T-helper 22 cell (primary cell): ENCODE measurements around the gene INSIG2.

Source experiments
- DNase-seq: peaks from one replicate; pipeline ENCODE4 v3.0.0-alpha.2; 2020; ENCODE audit warnings: low read depth

Gene INSIG2

GRCh38 chr2:118088051-118089024, at the start of gene INSIG2:
Gene INSIG2, plus strand, starts transcription at chr2:118088471. Its CDS starts 8,086 bp downstream, at chr2:118096557.
- peak; percentile 79 for DNase-seq

DNA sequence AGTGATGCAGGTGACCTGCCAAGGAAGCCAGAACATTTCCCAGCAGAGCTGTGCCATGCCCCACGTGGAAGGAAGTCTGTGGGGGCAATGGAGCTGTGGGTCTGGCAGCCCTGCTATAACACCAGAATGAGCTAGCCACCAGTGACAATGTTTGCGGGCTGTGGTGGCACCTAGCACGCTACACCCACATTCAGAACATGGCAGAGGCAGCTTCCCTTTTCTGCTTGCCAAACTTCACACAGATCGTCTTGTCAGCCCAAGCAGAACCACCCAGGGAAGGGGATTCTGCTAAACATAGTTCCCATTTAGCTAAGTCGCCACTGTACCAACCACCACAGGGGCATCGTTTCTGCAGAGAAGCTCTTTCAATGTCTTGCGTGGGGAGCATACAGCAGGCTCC, 47.4 kb upstream of the INSIG2 start:
- no peak for DNase-seq

DNA sequence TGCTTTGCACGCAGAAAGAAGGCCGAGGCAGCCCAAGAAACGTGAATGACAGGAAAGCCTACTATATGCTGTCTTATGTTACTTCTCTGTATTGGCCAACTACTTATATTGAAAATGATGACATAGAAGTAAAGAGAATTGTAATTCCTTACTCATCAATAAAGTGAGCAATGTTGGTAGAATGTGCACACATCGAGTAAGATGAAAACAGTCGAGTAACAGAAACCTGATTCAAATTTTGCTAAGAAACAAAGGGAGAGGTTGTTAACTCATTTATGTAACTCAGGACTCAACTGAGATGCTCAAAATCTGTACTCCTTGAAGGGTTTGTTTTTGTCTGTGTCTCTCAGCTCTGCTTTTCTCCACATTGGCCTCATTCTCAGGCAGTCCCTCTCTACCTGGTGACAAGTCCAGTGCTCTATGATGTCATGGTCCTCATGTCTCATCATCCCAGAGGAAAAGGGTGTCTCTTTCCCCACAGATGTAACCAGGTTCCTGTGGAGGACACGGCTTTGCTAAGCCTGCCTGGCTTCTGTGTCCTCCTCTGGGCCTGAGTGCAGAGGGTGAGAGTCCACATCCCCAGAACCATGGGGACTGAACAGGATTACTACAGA, 44.1 kb upstream of the INSIG2 start:
- DNase-seq, result no peak

DNA sequence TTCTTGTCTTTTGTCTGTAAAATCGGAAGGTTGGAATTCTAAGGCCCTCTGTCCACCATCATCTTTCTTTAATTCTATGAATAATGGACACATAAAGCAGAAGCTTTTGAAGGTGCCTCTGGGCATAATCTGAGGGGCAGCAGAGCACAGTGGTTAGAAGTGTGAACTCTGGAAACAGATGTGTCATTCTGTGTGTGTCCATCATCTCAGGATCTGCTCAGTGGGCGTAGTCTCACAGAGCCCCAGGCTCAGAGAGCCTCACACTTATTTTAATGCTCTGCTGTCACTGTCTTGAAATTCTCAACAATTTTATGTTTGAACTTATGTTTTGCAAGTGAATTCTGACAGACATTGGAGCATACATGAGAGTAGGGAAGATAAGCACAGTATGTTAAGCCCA, 43.4 kb upstream of the INSIG2 start:
- DNase-seq, result no peak

GRCh38 chr2:118045286-118045685, 43.0 kb upstream of the INSIG2 start:
- DNase-seq, result no peak

- DNase-seq, result no peak
Measured at GRCh38 chr2:118046634-118047210, 41.5 kb upstream of the INSIG2 start.

- no peak for DNase-seq
Measured at GRCh38 chr2:118047380-118047826, 40.9 kb upstream of the INSIG2 start.

GRCh38 chr2:118048401-118048800, 39.9 kb upstream of the INSIG2 start:
- no peak for DNase-seq

GRCh38 chr2:118049140-118049815, 39.0 kb upstream of the INSIG2 start:
- DNase-seq, result no peak

DNA sequence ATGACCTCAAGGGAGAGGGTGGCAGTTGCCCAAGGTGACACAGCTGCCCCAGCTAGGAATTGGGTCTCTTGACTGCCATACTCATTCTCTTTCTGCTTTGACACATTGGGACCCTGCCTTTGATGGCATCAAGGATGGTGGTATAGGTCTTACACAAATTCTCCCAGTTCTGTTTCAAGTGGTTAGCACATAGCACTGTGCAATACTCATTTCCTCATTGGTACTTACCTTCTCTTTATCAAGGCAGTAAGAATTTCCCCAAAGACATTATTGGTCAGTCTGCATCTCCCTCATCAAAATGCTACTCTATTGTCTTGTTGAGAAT, 38.5 kb upstream of the INSIG2 start:
- DNase-seq, result no peak

DNA sequence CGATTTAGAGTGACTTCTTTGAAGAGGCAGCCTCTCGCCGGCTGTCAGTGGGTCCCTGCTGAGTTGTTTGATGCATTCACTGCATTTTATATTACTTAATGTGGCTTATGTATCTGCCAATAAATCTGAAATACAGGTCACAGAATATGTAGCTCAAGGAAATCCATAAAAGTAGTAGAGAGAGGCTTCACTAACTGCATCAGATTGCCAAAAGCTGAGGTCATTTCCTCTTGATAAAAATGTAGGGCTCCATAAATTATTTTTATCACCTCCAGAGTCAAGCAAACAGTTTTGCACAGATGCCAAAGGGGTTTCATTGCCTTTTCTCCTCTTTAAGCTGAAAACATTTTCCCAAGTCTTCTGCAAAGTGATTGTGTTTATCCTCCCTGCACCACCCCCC, 37.9 kb upstream of the INSIG2 start:
- DNase-seq, result no peak

DNA sequence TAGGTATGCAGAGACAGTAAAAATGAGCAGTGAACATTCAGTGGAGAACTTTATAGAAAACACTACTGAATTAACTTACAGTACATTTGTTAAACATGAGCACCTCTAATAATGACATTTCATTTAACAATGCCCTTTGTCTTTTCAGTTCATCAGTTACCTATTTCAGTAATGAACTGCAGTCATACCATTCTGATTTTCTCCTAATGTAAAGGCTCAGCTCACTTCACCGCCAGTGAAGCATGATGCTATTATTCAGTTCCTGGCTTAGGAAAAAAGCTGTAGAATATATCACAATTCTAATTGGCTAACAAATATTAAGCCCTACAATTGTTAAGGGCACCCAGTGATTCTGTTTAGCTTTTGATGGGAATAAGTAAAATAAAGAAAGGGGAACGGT, 37.3 kb upstream of the INSIG2 start:
- no peak for DNase-seq

DNA sequence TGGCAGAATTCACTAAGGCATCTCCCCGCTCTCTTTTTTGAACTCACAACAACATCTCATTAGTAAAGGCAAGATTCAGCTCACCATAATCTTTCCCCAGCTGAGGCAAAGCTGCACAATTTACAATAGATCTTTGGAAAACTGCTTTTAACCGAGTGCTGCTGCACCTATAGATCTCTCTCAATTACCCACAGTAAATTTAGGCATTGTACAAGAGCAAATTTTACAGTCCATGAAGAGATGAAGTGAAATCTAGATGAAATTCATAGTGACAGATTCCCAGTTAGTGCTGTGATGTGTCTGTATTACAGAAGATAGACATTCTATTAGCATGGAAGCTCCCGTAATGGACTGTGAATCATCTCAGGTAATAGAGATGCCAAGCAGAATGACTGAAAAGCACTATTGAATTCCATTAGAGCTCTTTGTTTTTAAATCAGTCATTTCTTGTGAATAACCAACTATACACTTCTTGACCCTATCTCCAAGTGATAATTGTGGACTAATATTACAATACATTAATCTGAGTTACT, 36.4 kb upstream of the INSIG2 start:
- DNase-seq, result no peak

DNA sequence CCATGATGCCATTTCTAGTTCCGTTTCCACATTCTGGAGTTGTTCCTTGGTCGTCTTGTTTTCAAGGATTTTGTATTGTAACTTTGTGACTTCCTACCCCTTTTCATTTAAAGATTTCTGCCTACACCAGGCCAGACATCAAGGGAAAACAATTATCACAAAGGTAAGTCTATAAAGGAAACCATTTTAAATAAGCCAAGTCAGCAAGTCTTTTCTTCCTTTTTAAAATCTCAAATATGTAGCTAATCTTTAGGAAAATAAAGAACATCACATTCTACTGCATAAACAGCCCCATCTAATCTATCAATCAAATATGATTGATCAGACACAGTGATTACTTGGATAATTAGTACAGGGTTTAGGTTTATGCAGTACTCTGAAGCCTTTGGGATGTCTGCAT, 35.8 kb upstream of the INSIG2 start:
- no peak for DNase-seq

GRCh38 chr2:118053681-118054080, 34.6 kb upstream of the INSIG2 start:
- no peak for DNase-seq

DNA sequence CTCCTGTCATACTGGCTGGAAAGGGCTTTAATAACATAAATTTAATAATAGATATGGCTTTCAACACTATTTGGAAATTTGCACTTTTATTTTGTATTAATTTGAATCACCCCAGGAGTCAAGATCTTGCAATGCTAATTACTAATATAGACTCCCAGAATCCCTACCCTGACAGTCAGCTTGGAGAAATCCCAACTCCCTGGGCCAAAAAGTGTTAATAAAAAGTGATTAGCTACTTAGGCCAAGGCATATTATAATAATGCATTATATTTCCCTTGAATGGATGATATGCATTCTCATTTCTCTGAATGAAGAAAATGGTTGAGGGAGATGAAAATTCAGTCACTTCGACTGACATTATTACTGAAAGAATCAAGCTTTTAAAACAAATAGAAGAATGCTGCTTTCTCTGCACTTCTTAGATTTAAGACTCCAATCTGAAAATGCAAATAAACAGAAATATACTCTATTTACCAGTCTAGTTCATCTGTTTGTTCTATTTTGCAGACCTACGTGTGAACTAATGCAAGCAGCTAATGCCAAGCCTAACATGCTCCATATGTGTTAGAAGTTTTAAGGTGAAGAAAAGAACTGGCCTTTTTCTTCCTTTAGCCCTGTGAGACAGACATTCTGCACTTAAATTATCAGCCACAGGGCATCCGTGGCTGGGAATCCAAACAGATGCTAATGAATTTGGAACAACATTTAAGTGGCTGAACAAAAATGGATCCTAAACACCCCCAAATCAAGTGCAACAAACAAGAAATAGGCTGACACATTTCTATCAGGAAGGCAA, 33.9 kb upstream of the INSIG2 start:
- DNase-seq, result no peak

- DNase-seq, result no peak
Measured at GRCh38 chr2:118055512-118056164, 32.6 kb upstream of the INSIG2 start.

DNA sequence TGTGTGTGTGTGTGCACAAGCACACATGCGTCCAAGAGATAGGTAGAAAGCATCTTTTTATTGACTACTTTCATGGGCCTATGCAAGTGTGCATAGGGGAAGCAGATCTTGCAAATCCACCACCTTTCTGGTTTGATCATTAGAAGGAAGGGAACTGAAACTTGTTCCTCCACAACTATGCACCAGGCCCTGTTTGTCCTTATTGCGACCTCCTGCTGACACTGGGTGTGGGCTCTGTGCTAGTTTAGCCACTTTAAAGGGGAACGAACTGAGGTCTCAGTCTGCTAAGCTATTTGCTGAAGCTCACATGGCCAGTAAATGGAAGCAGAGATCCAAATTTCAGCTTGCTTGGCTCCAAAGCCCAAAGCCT, 32.1 kb upstream of the INSIG2 start:
- no peak for DNase-seq

GRCh38 chr2:118056801-118057200, 31.5 kb upstream of the INSIG2 start:
- no peak for DNase-seq

GRCh38 chr2:118058951-118059350, 29.3 kb upstream of the INSIG2 start:
- no peak for DNase-seq

DNA sequence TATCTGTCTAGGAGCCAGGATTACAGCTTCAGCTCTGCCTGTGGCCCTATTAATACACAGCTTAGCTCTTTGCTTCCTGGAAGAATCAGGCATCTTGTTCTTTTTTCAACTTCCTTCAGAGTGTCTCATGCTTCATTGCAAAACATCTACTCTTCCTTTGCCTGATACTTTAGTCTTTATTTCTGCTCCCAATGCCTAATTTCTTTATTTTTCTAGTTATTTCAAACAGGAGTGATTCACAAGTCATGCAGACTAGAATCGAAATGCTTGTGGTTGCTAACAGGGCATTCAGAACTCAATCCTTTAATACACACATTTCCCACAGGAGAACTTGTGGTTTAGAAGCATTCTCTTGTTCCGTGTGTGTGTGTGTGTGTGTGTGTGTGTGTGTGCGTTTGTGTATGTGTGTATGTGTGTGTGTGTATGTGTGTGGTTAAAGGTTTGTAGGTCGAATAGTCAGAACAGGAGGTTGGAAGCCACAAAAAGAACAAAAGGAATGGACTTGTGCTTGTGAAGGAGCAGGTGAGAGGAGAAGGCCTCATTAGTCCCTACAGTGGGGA, 28.3 kb upstream of the INSIG2 start:
- no peak for DNase-seq
